Stomach (tissue), 9 donors: ENCODE measurements around the gene NOLC1. TPM values are rescaled to one million over a fixed set of nuclear protein-coding genes. Genes with fewer than 3 reads are reported as not detected.

Source experiments
- DNase-seq, 2 donors: peaks; one replicate each; pipeline versions ENCODE4 v3.0.0 to v3.0.0-alpha.2; 2013 to 2019
- H3K27ac ChIP-seq, 5 donors: fragments of 200-600 bp in 4 of 5; sonication (generic) in 4 of 5; one replicate each; pipeline ENCODE4 v1.5.1; 2013 to 2019; ENCODE audit warnings: mild to moderate bottlenecking in 1 of 5, moderate library complexity in 1 of 5
- H3K27me3 ChIP-seq, 3 donors: fragments of 200-600 bp; sonication (generic); one replicate each; pipeline ENCODE4 v1.5.1; 2017 to 2019; ENCODE audit warnings: mixed run types in 1 of 3
- H3K36me3 ChIP-seq, 4 donors: fragments of 200-600 bp; sonication (generic); 1 replicate in 3 of 4; 2 replicates in 1 of 4; pipeline ENCODE4 v1.5.1; 2016 to 2019
- H3K4me1 ChIP-seq, 4 donors: fragments of 200-600 bp; sonication (generic); one replicate each; pipeline ENCODE4 v1.5.1; 2016 to 2019
- H3K4me3 ChIP-seq, 4 donors: fragments of 200-600 bp; sonication (generic) in 3 of 4; one replicate each; pipeline ENCODE4 v1.5.1; 2016 to 2019; ENCODE audit warnings: mild to moderate bottlenecking in 1 of 4
- H3K9me3 ChIP-seq, 4 donors: fragments of 200-600 bp; sonication (generic); one replicate each; pipeline ENCODE4 v1.5.1; 2016 to 2019
- CTCF ChIP-seq, 7 experiments: fragments of 450-650 bp in 4 of 7; fragments of 200-600 bp in 3 of 7; sonication (generic) in 3 of 7; IDR thresholded peaks; one replicate each; pipeline ENCODE4 v1.5.1; 2016 to 2019; ENCODE audit warnings: antibody characterized with exemption in 7 of 7, control low read depth in 2 of 7, mild to moderate bottlenecking in 1 of 7
- EP300 ChIP-seq: sonication (generic); formaldehyde crosslinking; IDR thresholded peaks from one replicate; pipeline ENCODE4 v1.6.1; 2017; ENCODE audit warnings: antibody characterized with exemption
- POLR2A ChIP-seq, 4 donors: fragments of 450-650 bp; IDR thresholded peaks; one replicate each; pipeline ENCODE4 v1.6.1; 2016; ENCODE audit warnings: antibody characterized with exemption in 4 of 4, control low read depth in 2 of 4, mild to moderate bottlenecking in 1 of 4, moderate library complexity in 1 of 4
- POLR2AphosphoS5 ChIP-seq, 3 donors: sonication (generic); formaldehyde crosslinking; IDR thresholded peaks; one replicate each; pipeline ENCODE4 v1.6.1; 2016; ENCODE audit warnings: antibody characterized with exemption in 3 of 3
- WGBS, 5 donors: extraction: QIAGEN DNeasy Blood & Tissue Kit in 3 of 5; methylation state at CpG; one replicate each; pipeline versions ENCODE4 v1.1.5 to v1.1.7; 2013 to 2018; 5-methylcytosine and 5-hydroxymethylcytosine counted together
- intact Hi-C: fragments of 100-400 bp; cut with DNase I; formaldehyde crosslinking; loops from one replicate; pipeline ENCODE4 v1.15.1; 2023; ENCODE audit warnings: low total_unique reads
- polyA plus RNA-seq, 3 donors: library from polyadenylated mRNA; stranded (reverse); fragments of 200-250 nt; gene quantifications; one replicate each; pipeline ENCODE4 v1.2.3, GENCODE V29; 2013
- total RNA-seq, 5 donors: library from RNA; depleted of rRNA; stranded (reverse); fragments of >200 nt; gene quantifications; one replicate each; pipeline versions ENCODE4 v1.1.0 to v1.2.3, GENCODE V29; 2014 to 2016
- donor health status: healthy with polysubstance abuse.
- donor health status: Bipolar disorder and iron deficiency.
- donor health status: healthy.

NOLC1 gene
- total and polyA plus RNA-seq, 8 donors = 9.8 to 73.7 (median 32.2) TPM

- Histone ChIP-seq H3K36me3 (no peaks in the 10 kb centered on the region), H3K4me1 (peaks cover 43 to 57% (median 49%) of the 10 kb centered on the region in 4 donors), H3K27ac (peak overlapping the region; percentile 93 to 99 (median 99)), H3K27me3 (no peaks in the 10 kb centered on the region), H3K9me3 (no peaks in the 10 kb centered on the region), H3K4me3 (peak overlapping the region; percentile 59 to 85 (median 64))
- TF ChIP-seq CTCF (IDR thresholded peaks at IDR 0.05) (no peak), POLR2AphosphoS5 (IDR thresholded peaks at IDR 0.05) (peak; percentile 39 to 48 (median 41)), POLR2A (IDR thresholded peaks at IDR 0.05) (no peak), EP300 (no peak)
- DNase-seq = peak; percentile 38 to 93
- intact Hi-C loops = no loop called here
- 7 to 17% (median 10%) methylated on average over 12 to 15 of the region's 15 CpGs for WGBS, 5 donors
These were observed 31.0 kb upstream of the NOLC1 start for GRCh38 chr10:102120991-102121738.

GRCh38 chr10:102121739-102122372 lies 30.3 kb upstream of the NOLC1 start:
- no peaks in the 10 kb centered on the region for H3K9me3 ChIP-seq
- DNase-seq = peak in 1 of 2 donors; percentile 81
- peaks cover 36 to 50% (median 42%) of the 10 kb centered on the region in 4 donors for H3K4me1 ChIP-seq
- H3K4me3 ChIP-seq = peak overlapping the region; percentile 59 to 85 (median 64)
- 41 to 59% (median 56%) methylated on average over 6 of the region's 6 CpGs for WGBS, 5 donors
- H3K27me3 ChIP-seq = no peaks in the 10 kb centered on the region
- no peaks in the 10 kb centered on the region for H3K36me3 ChIP-seq
- TF ChIP-seq POLR2A (IDR thresholded peaks at IDR 0.05) = no peak
- peak overlapping the region; percentile 93 to 99 (median 99) for H3K27ac ChIP-seq
- intact Hi-C loops = no loop called here

GRCh38 chr10:102122450-102122849 lies 29.7 kb upstream of the NOLC1 start:
- Histone ChIP-seq H3K27ac (peak overlapping the region in 4 of 5 donors; percentile 93 to 99 (median 97)), H3K9me3 (no peaks in the 10 kb centered on the region), H3K27me3 (no peaks in the 10 kb centered on the region), H3K4me3 (no peak overlapping the region), H3K4me1 (peaks cover 31 to 44% (median 36%) of the 10 kb centered on the region in 4 donors), H3K36me3 (no peaks in the 10 kb centered on the region)
- no peak for DNase-seq
- intact Hi-C loops = no loop called here
- TF ChIP-seq EP300 (no peak), POLR2AphosphoS5 (IDR thresholded peaks at IDR 0.05) (no peak), CTCF (IDR thresholded peaks at IDR 0.05) (no peak), POLR2A (IDR thresholded peaks at IDR 0.05) (no peak)
- WGBS, 5 donors = 89 to 98% (median 95%) methylated on average over 1 of the region's 1 CpG

- Histone ChIP-seq H3K4me1 (peaks cover 23 to 36% (median 28%) of the 10 kb centered on the region in 4 donors), H3K9me3 (no peaks in the 10 kb centered on the region), H3K27ac (peak overlapping the region in 3 of 5 donors; percentile 95 to 99 (median 99)), H3K27me3 (no peaks in the 10 kb centered on the region), H3K36me3 (no peaks in the 10 kb centered on the region), H3K4me3 (no peak overlapping the region)
- WGBS, 5 donors = 83 to 98% (median 94%) methylated on average over 3 of the region's 3 CpGs
- DNase-seq = no peak
- intact Hi-C loops = no loop called here
- TF ChIP-seq EP300 (no peak), POLR2A (IDR thresholded peaks at IDR 0.05) (no peak), CTCF (IDR thresholded peaks at IDR 0.05) (no peak), POLR2AphosphoS5 (IDR thresholded peaks at IDR 0.05) (no peak)
These were observed 29.0 kb upstream of the NOLC1 start for GRCh38 chr10:102123223-102123622.
